HFFc6 (cell line): ENCODE data around the gene KCNQ1. TPM values are rescaled to one million over a fixed set of nuclear protein-coding genes. Genes with fewer than 3 reads are reported as not detected.

Experiments
- DNase-seq: peaks from one replicate; pipeline ENCODE4 v3.0.0-alpha.2; 2018
- H3K27ac Mint-ChIP-seq: 2 replicates; pipeline ENCODE4 v1.8.0; 2020; ENCODE audit warnings: mild to moderate bottlenecking, mixed read lengths
- H3K27me3 Mint-ChIP-seq: 2 replicates; pipeline ENCODE4 v1.8.0; 2021; ENCODE audit warnings: mild to moderate bottlenecking, moderate library complexity, mixed read lengths; ENCODE audit not compliant: insufficient read depth
- H3K36me3 Mint-ChIP-seq: 2 replicates; pipeline ENCODE4 v1.8.0; 2021; ENCODE audit warnings: low read depth, mixed read lengths
- H3K4me1 Mint-ChIP-seq: 2 replicates; pipeline ENCODE4 v1.8.0; 2020; ENCODE audit warnings: low read depth, mixed read lengths
- H3K4me3 Mint-ChIP-seq: 2 replicates; pipeline ENCODE4 v1.8.0; 2020; ENCODE audit warnings: mild to moderate bottlenecking, moderate library complexity, mixed read lengths
- H3K9me3 Mint-ChIP-seq: 2 replicates; pipeline ENCODE4 v1.8.0; 2020; ENCODE audit warnings: mild to moderate bottlenecking, mixed read lengths
- total RNA-seq, 6 experiments: library from RNA; stranded (reverse); fragmentation: NEBNext Ultra II Directional; extraction: Animal tissue kit (Norgen Biotek cat#: 25700); gene quantifications; 2 replicates in 1 of 6; 3 replicates in 5 of 6; pipeline ENCODE4 v1.2.3, GENCODE V29; 2021
- TF ChIP-seq, protein P1 (sequence below): fragments of 200-600 bp; sonication (generic); IDR thresholded peaks from 2 replicates; pipeline ENCODE4 v1.5.0; 2021; ENCODE audit warnings: antibody characterized with exemption, mild to moderate bottlenecking

The KCNQ1 gene
- total RNA-seq, 6 experiments from 2014 or later = not detected

DNA sequence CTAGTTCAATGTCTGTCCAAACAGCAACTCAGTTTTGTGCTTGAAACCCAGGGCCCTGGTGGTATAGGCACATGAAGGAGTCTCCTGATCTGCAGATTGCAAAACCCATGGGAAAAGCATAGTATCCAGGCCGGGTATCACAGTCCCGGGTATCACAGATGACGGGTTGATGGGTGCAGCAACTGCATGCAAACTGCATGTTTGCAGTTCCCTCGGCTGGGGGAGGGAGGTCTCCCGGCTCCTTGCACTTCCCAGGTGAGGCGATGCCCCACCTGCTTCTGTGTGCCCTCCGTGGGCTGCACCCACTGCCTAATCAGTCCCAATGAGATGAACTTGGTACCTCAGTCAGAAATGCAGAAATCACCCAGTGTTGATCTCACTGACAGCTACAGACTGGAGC, 53.9 kb downstream of the KCNQ1 start:
- H3K4me3 Mint-ChIP-seq = no peak overlapping the region
- H3K27me3 Mint-ChIP-seq = peaks cover 30% of the 10 kb centered on the region
- DNase-seq = no peak
- peaks cover 39% of the 10 kb centered on the region for H3K9me3 Mint-ChIP-seq
- peaks cover 4% of the 10 kb centered on the region; the same call in 1 of the 2 replicates for H3K36me3 Mint-ChIP-seq
- TF ChIP-seq, protein P1, sequence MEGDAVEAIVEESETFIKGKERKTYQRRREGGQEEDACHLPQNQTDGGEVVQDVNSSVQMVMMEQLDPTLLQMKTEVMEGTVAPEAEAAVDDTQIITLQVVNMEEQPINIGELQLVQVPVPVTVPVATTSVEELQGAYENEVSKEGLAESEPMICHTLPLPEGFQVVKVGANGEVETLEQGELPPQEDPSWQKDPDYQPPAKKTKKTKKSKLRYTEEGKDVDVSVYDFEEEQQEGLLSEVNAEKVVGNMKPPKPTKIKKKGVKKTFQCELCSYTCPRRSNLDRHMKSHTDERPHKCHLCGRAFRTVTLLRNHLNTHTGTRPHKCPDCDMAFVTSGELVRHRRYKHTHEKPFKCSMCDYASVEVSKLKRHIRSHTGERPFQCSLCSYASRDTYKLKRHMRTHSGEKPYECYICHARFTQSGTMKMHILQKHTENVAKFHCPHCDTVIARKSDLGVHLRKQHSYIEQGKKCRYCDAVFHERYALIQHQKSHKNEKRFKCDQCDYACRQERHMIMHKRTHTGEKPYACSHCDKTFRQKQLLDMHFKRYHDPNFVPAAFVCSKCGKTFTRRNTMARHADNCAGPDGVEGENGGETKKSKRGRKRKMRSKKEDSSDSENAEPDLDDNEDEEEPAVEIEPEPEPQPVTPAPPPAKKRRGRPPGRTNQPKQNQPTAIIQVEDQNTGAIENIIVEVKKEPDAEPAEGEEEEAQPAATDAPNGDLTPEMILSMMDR = no peak
- no peaks in the 10 kb centered on the region for H3K4me1 Mint-ChIP-seq
- H3K27ac Mint-ChIP-seq = no peak overlapping the region

DNA sequence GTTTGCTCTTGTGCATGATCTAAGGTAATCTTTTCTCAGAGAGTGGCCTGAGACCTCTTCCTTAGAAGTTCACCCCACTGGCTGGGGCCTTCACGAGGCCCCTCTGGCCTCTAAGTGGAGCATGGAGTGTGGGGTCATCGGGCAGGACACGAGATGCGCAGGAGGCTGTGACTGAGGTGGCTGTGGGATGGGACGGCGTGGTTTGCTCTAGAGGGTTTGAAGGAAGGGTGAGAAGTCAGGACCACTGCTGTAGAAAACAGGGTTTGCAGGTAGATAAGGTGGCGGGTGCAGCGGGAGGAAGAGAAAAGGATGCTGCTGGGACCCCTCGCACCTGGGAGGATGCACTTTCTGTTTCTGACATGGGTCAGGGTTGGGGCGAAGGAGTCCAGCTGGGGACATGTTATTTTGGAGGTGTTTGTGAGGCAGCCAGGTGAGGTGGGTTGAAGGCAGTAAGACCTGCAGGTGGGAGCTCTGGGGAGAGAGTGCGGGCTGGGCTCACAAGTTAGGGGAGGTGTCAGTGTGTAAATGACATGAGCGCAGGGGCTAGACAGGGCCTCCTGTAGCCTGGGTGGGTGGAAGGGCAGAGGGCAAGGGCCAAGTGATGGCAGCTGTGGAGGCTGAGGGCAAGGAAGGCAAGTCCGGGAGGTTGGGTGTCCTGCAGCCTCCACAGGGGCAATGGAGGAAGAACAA, 62.5 kb downstream of the KCNQ1 start:
- TF ChIP-seq, protein P1 = no peak
- no peak for DNase-seq
- Mint-ChIP-seq H3K27ac (no peak overlapping the region), H3K4me3 (no peak overlapping the region), H3K4me1 (no peaks in the 10 kb centered on the region), H3K9me3 (peaks cover 3% of the 10 kb centered on the region), H3K27me3 (peaks cover 32% of the 10 kb centered on the region), H3K36me3 (no peaks in the 10 kb centered on the region)

DNA sequence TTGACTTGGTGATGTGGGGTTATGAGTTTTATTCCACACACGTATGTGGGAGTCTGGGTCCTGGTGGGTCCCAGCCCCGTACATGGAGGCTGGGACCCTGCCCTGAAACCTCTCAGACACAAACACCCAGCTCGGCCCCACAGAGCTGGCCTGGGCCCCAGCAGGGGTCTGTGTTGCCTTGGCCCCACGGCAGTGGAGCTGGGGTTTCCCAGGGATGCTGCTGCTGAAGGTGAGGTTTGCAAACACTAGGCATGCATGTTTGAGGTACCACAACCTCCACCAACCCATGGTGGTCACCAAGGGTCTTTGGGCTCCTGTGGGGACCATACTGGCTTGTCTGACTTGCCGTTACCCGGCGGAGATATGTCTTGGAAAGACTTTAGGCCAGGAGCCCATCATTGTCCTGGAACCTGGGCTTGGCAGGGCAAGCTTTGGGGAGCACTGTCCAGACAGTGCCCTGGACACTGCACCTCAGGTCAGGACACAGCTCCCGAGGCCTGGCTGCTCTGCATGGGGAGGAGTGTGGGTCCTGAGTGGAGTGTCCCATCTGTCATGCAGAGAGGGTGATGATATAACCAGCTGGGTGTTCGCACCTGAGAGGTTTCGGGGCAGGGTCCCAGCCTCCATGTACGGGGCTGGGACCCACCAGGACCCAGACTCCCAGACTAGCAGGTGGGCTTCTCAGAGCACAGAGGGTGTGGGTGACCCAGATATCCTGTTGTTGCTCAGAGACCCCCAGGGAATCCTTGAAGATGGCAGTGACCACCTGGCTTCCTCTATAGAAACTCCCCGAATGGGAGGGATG, 63.3 kb downstream of the KCNQ1 start:
- H3K27ac Mint-ChIP-seq = no peak overlapping the region
- H3K9me3 Mint-ChIP-seq = no peaks in the 10 kb centered on the region
- H3K27me3 Mint-ChIP-seq = peaks cover 27% of the 10 kb centered on the region
- H3K36me3 Mint-ChIP-seq = no peaks in the 10 kb centered on the region
- H3K4me3 Mint-ChIP-seq = no peak overlapping the region
- TF ChIP-seq, protein P1 = no peak
- DNase-seq = no peak
- no peaks in the 10 kb centered on the region for H3K4me1 Mint-ChIP-seq

DNA sequence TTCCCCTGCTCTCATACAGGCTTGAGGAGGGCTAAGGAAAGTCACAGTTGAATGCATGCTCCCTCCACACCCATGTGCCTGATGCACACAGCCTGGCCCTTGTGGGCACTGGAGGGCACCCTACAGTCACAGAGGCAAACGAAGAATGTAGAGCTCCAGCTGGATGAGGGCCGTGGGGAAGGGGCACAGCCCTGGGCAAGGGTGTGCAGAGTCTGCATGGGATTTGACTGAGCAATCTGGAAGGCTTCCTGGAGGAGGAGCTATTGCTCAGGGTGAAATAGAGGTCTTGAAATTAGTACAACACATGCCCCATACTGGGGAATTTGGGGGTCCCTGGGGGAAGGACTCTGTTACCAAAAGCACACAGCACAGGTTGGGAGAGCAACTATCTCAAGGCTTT, 64.0 kb downstream of the KCNQ1 start:
- Mint-ChIP-seq H3K4me1 (no peaks in the 10 kb centered on the region), H3K27ac (no peak overlapping the region), H3K36me3 (no peaks in the 10 kb centered on the region), H3K27me3 (peaks cover 23% of the 10 kb centered on the region), H3K9me3 (no peaks in the 10 kb centered on the region), H3K4me3 (no peak overlapping the region)
- DNase-seq = no peak
- TF ChIP-seq, protein P1 = no peak

DNA sequence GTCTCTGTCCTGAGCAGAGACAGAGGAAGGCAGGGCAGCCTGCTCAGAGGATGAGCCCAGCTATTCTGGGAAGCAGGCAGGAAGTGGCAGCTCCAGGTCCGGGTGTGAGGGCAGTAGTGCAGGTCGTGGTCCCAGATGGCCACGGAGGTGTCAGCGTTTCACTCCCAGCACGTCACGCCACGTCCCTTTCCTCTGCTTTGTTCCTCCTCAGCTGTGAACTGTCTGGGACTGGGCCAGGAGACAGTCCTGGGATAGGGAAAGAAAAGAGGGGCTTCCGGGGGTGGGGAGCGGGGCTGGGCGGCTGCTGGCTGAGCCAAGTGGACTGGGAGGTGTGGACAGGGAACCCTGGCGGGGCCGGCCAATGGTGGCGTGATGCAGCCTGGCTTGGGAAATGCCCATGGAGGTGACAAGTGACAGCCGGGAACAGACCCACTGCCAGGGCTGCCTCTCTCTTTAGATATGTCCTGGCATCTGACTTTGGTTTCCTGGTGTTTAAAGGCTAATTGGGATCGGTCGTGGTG, 64.7 kb downstream of the KCNQ1 start:
- Mint-ChIP-seq H3K4me3 (no peak overlapping the region), H3K27ac (no peak overlapping the region), H3K27me3 (peaks cover 25% of the 10 kb centered on the region), H3K4me1 (no peaks in the 10 kb centered on the region), H3K9me3 (no peaks in the 10 kb centered on the region), H3K36me3 (no peaks in the 10 kb centered on the region)
- no peak for DNase-seq
- TF ChIP-seq, protein P1 = no peak
